ENCODE data around the gene ANKRD12.

DNA sequence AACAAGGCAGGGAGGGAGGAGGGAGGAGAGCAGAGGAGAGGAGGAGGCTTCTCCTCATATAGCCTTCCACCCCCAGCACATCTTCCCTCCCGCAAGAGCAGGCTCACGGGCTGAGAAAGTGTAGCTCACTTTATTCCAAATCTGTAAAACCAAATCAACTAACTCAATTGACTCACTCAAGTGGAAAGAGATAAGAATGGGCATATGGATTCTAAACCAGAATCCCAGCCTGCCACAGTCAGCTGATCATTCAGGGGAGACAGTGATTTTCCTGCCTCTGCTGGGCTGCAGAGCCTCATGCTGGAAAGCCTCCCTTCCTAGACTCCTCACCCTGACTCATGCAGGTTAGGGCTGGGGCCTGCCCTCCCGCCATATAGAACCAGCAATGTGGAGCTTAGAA, 193.8 kb downstream of the ANKRD12 start:
- TF ChIP-seq, protein P1, sequence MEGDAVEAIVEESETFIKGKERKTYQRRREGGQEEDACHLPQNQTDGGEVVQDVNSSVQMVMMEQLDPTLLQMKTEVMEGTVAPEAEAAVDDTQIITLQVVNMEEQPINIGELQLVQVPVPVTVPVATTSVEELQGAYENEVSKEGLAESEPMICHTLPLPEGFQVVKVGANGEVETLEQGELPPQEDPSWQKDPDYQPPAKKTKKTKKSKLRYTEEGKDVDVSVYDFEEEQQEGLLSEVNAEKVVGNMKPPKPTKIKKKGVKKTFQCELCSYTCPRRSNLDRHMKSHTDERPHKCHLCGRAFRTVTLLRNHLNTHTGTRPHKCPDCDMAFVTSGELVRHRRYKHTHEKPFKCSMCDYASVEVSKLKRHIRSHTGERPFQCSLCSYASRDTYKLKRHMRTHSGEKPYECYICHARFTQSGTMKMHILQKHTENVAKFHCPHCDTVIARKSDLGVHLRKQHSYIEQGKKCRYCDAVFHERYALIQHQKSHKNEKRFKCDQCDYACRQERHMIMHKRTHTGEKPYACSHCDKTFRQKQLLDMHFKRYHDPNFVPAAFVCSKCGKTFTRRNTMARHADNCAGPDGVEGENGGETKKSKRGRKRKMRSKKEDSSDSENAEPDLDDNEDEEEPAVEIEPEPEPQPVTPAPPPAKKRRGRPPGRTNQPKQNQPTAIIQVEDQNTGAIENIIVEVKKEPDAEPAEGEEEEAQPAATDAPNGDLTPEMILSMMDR (conservative IDR thresholded peaks at IDR 0.05; ENCODE audit: low read length), result no peak
- no peak for TF ChIP-seq EZH2phosphoT487 (IDR thresholded peaks at IDR 0.05; ENCODE audit: borderline replicate concordance, low read depth, low read length)
